GM23338 (cell line): Measurements from ENCODE around the gene SCGB3A1. TPM values are rescaled to one million over a fixed set of nuclear protein-coding genes. Genes with fewer than 3 reads are reported as not detected.

Source experiments
- ATAC-seq: fragments of 200-7000 bp; cut with Tn5 transposase; 3 replicates; pipeline ENCODE4 v1.9.1; 2020
- DNase-seq: peaks from one replicate; pipeline ENCODE4 v3.0.0-alpha.2; 2015; ENCODE audit warnings: low spot score
- H2AFZ ChIP-seq: fragments of 200-600 bp; sonication (generic); 2 replicates; pipeline ENCODE4 v1.8.0; 2016; ENCODE audit warnings: antibody characterized with exemption, mild to moderate bottlenecking, moderate library complexity
- H3F3A ChIP-seq: fragments of 200-600 bp; sonication (generic); replicated peaks from 2 replicates; pipeline ENCODE4 v1.8.0; 2017; ENCODE audit warnings: antibody characterized with exemption, mixed run types, low read depth
- H3K27ac ChIP-seq: fragments of 200-600 bp; sonication (generic); 2 replicates; pipeline ENCODE4 v1.6.1; 2016; ENCODE audit warnings: low read depth
- H3K27me3 ChIP-seq: fragments of 200-600 bp; sonication (generic); 2 replicates; pipeline ENCODE4 v1.8.0; 2016; ENCODE audit warnings: mild to moderate bottlenecking, mixed run types, moderate library complexity; ENCODE audit not compliant: insufficient read depth
- H3K36me3 ChIP-seq: fragments of 200-600 bp; sonication (generic); 2 replicates; pipeline ENCODE4 v1.8.0; 2016; ENCODE audit warnings: mild to moderate bottlenecking; ENCODE audit not compliant: insufficient read depth
- H3K4me1 ChIP-seq: fragments of 200-600 bp; sonication (generic); 2 replicates; pipeline ENCODE4 v1.8.0; 2016; ENCODE audit warnings: mild to moderate bottlenecking, moderate library complexity; ENCODE audit not compliant: insufficient read depth
- H3K4me2 ChIP-seq: fragments of 200-600 bp; sonication (generic); 2 replicates; pipeline ENCODE4 v1.7.1; 2017; ENCODE audit warnings: mixed run types
- H3K4me3 ChIP-seq: fragments of 200-600 bp; sonication (generic); 2 replicates; pipeline ENCODE4 v1.6.1; 2016; ENCODE audit warnings: mixed run types
- H3K79me2 ChIP-seq: fragments of 200-600 bp; sonication (generic); replicated peaks from 2 replicates; pipeline ENCODE4 v1.8.0; 2017; ENCODE audit warnings: mild to moderate bottlenecking; ENCODE audit not compliant: insufficient read depth
- H3K9me2 ChIP-seq: fragments of 200-600 bp; sonication (generic); 2 replicates; pipeline ENCODE4 v1.8.0; 2017; ENCODE audit not compliant: insufficient read depth
- H4K20me1 ChIP-seq: fragments of 200-600 bp; sonication (generic); replicated peaks from 2 replicates; pipeline ENCODE4 v1.8.0; 2017; ENCODE audit warnings: mild to moderate bottlenecking; ENCODE audit not compliant: insufficient read depth
- H3K27ac Mint-ChIP-seq: 2 replicates; pipeline ENCODE4 v1.8.0; 2020; ENCODE audit warnings: inconsistent platforms, mild to moderate bottlenecking, moderate library complexity, mixed read lengths
- H3K27me3 Mint-ChIP-seq: 3 replicates; pipeline ENCODE4 v1.8.0; 2022; ENCODE audit warnings: low read depth, mild to moderate bottlenecking, moderate library complexity, mixed read lengths, inconsistent platforms; ENCODE audit not compliant: insufficient read depth, poor library complexity
- H3K36me3 Mint-ChIP-seq: 3 replicates; pipeline ENCODE4 v1.8.0; 2021; ENCODE audit warnings: low read depth, mild to moderate bottlenecking, inconsistent platforms, moderate library complexity, mixed read lengths
- H3K4me1 Mint-ChIP-seq: 3 replicates; pipeline ENCODE4 v1.8.0; 2020; ENCODE audit warnings: mild to moderate bottlenecking, inconsistent platforms, mixed read lengths
- H3K4me3 Mint-ChIP-seq: 3 replicates; pipeline ENCODE4 v1.8.0; 2021; ENCODE audit warnings: moderate library complexity, mild to moderate bottlenecking, inconsistent platforms, mixed read lengths
- H3K9me3 Mint-ChIP-seq: 3 replicates; pipeline ENCODE4 v1.8.0; 2020; ENCODE audit warnings: moderate library complexity, mild to moderate bottlenecking, inconsistent platforms, mixed read lengths
- CREB1 ChIP-seq: fragments of 250-450 bp; sonication (Bioruptor Pico); IDR thresholded peaks from 2 replicates; pipeline ENCODE4 v1.5.0; 2020; ENCODE audit warnings: low read depth, mild to moderate bottlenecking, moderate library complexity
- CTCF ChIP-seq, 2 experiments: fragments of 200-600 bp in 1 of 2; sonication (generic) in 1 of 2; conservative IDR thresholded peaks; 2 replicates each; pipeline versions ENCODE4 v1.5.1 to v1.6.1; 2016 to 2017; ENCODE audit warnings: antibody characterized with exemption in 2 of 2, low read depth in 2 of 2, mild to moderate bottlenecking in 2 of 2, moderate library complexity in 1 of 2
- EZH2 ChIP-seq: fragments of 200-600 bp; sonication (generic); IDR thresholded peaks from one replicate; pipeline ENCODE4 v1.8.0; 2017; ENCODE audit warnings: antibody characterized with exemption, mild to moderate bottlenecking, low read depth; ENCODE audit not compliant: unreplicated experiment
- EZH2phosphoT487 ChIP-seq: fragments of 200-600 bp; sonication (generic); IDR thresholded peaks from one replicate; pipeline ENCODE4 v1.8.1; 2018; ENCODE audit warnings: antibody characterized with exemption; ENCODE audit not compliant: unreplicated experiment
- JUNB ChIP-seq: IDR thresholded peaks from one replicate; pipeline ENCODE4 v1.6.1; 2016; ENCODE audit warnings: antibody characterized with exemption; ENCODE audit not compliant: unreplicated experiment
- NANOG ChIP-seq: IDR thresholded peaks from 2 replicates; pipeline ENCODE4 v1.6.1; 2016; ENCODE audit warnings: antibody characterized with exemption, borderline replicate concordance
- POLR2AphosphoS5 ChIP-seq: IDR thresholded peaks from 2 replicates; pipeline ENCODE4 v1.6.1; 2016; ENCODE audit warnings: antibody characterized with exemption, low read depth
- REST ChIP-seq: IDR thresholded peaks from one replicate; pipeline ENCODE4 v1.6.1; 2018; ENCODE audit warnings: antibody characterized with exemption; ENCODE audit not compliant: unreplicated experiment
- STAT1 ChIP-seq: IDR thresholded peaks from one replicate; pipeline ENCODE4 v1.6.1; 2016; ENCODE audit warnings: antibody characterized with exemption; ENCODE audit not compliant: unreplicated experiment
- ZNF114 ChIP-seq: fragments of 250-450 bp; sonication (Bioruptor Pico); IDR thresholded peaks from 2 replicates; pipeline ENCODE4 v1.5.0; 2020; ENCODE audit warnings: mild to moderate bottlenecking, moderate library complexity
- ZNF331 ChIP-seq: fragments of 250-450 bp; sonication (Bioruptor Pico); IDR thresholded peaks from 2 replicates; pipeline ENCODE4 v1.5.0; 2020; ENCODE audit warnings: low read depth, mild to moderate bottlenecking, moderate library complexity
- ZNF462 ChIP-seq: fragments of 250-450 bp; sonication (Bioruptor Pico); IDR thresholded peaks from 2 replicates; pipeline ENCODE4 v1.5.0; 2020; ENCODE audit warnings: mild to moderate bottlenecking, moderate library complexity
- polyA plus RNA-seq: library from polyadenylated mRNA; unstranded; fragments of >200 nt; fragmentation: Nextera tagmentation; extraction: Ambion mirVana; gene quantifications from 2 replicates; pipeline ENCODE4 v1.2.1, GENCODE V29; 2016
- total RNA-seq: library from RNA; depleted of rRNA; stranded (reverse); fragments of >200 nt; shearing (Covaris generic); gene quantifications from 2 replicates; pipeline ENCODE4 v1.2.3, GENCODE V29; 2014
- TF ChIP-seq, protein P1 (sequence below): IDR thresholded peaks from 2 replicates; pipeline ENCODE4 v1.6.1; 2016; ENCODE audit warnings: antibody characterized with exemption

The SCGB3A1 gene
- total and polyA plus RNA-seq, 2 experiments from 2014 or later = not detected

- ATAC-seq (no peak), DNase-seq (no peak)
- Mint-ChIP-seq H3K4me3 (no peak overlapping the region), H3K9me3 (no peaks in the 10 kb centered on the region; the same call in 2 of the 3 replicates), H3K4me1 (peaks cover 5% of the 10 kb centered on the region; the same call in 2 of the 3 replicates), H3K36me3 (0 out of 3 replicates have a peak, but pooled peaks cover 1% of the 10 kb centered on the region), H3K27me3 (peaks cover 8% of the 10 kb centered on the region), H3K27ac (no peak overlapping the region)
- Histone ChIP-seq H2AFZ (no peak overlapping the region), H3K36me3 (no peaks in the 10 kb centered on the region), H3K4me1 (no peaks in the 10 kb centered on the region), H3K4me3 (no peak overlapping the region), H3K4me2 (no peak overlapping the region), H3K27me3 (peaks cover 9% of the 10 kb centered on the region; the same call in 1 of the 2 replicates), H3K9me2 (no peaks in the 10 kb centered on the region), H4K20me1 (no peaks in the 10 kb centered on the region), H3F3A (no peaks in the 10 kb centered on the region), H3K27ac (no peak overlapping the region), H3K79me2 (no peaks in the 10 kb centered on the region)
- TF ChIP-seq EZH2 = no peak
- no peak for TF ChIP-seq ZNF462 (CRISPR knock-in tag)
- TF ChIP-seq NANOG = no peak
- TF ChIP-seq, protein P1, sequence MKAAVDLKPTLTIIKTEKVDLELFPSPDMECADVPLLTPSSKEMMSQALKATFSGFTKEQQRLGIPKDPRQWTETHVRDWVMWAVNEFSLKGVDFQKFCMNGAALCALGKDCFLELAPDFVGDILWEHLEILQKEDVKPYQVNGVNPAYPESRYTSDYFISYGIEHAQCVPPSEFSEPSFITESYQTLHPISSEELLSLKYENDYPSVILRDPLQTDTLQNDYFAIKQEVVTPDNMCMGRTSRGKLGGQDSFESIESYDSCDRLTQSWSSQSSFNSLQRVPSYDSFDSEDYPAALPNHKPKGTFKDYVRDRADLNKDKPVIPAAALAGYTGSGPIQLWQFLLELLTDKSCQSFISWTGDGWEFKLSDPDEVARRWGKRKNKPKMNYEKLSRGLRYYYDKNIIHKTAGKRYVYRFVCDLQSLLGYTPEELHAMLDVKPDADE = no peak
- TF ChIP-seq ZNF331 (CRISPR knock-in tag) = no peak
- TF ChIP-seq POLR2AphosphoS5 = no peak
- no peak for TF ChIP-seq ZNF114
- TF ChIP-seq CTCF (conservative IDR thresholded peaks at IDR 0.05; ENCODE audit: low read depth in 2 of 2) = no peak
- no peak for TF ChIP-seq CREB1 (CRISPR knock-in tag)
- no peak for TF ChIP-seq REST
- TF ChIP-seq STAT1 = no peak
- TF ChIP-seq EZH2phosphoT487 = no peak
- TF ChIP-seq JUNB = no peak
Measured at GRCh38 chr5:180621311-180621710, 30.0 kb upstream of the SCGB3A1 start.
